HTR-8/SVneo (cell line): ENCODE results near the gene DIP2C.
"Not testable (repeated sequence)": the region's sequence is repeated elsewhere in the genome, so short reads cannot be mapped to it uniquely, and the experiment has no call there.

ENCODE experiments used
- DNase-seq: peaks from one replicate; pipeline ENCODE4 v3.0.0; 2011; ENCODE audit warnings: low spot score, mixed read lengths; ENCODE audit not compliant: insufficient read length
- FAIRE-seq: peaks from 2 replicates; lab custom pipeline; 2011; peaks lifted over from hg19 to GRCh38; lab: Jason Lieb, UNC

Gene DIP2C

GRCh38 chr10:287814-288213, 401.7 kb downstream of the DIP2C start:
- DNase-seq = no peak

DNA sequence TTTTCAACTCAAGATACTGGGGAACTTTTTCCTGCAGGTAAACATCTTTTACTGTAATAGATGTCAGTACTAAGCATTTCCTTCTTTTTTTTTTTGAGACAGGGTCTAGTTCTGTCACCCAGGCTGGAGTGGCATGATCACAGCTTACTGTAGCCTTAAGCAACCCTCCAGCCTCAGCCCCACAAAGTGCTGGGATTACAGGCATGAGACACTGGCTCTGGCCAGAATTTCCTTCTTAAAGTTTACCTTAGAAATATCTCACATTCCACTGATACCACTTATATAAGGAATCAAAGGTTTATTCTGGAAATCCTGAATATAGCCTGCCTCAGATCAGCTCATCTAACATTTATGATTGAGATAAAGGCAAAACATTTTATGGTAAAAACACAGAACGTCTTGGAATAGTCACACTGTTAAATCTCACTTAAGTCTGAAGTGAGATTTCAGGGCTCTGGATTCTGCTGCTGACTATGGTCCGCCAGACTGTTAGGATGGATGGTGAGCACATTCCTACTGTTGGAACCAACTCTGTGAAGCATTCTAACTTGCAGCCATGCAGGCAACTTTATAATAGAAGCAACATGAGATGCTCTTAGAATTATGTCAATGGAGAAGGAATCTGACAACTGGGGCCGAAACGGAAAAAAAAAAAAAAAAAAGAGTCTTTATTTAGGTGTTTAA, 402.3 kb downstream of the DIP2C start:
- FAIRE-seq = no peak
- DNase-seq = no peak

More at GRCh38 chr10:287814-288213, 401.7 kb downstream of the DIP2C start:
- FAIRE-seq = no peak

- DNase-seq = no peak
- FAIRE-seq = no peak
Observed at GRCh38 chr10:285216-285615, 404.3 kb downstream of the DIP2C start.

GRCh38 chr10:283916-284356, 405.5 kb downstream of the DIP2C start:
- no peak for DNase-seq
- no peak for FAIRE-seq

DNA sequence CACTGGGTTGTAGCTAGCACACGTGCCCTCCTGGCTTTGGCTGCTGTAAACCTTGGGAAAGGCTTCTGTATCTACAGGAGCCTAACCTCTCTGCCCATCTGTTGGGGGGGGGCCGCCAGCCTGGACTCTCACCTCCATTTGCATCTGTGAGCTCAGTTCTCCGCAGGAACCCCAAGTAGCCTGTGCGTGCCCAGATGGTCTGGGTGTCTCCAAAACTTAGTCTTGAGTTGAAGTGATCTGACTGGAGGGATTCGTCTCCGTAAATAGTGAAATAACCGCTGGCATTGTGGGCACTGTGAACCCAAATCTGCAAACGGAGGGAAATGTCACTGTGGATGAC, 406.4 kb downstream of the DIP2C start:
- FAIRE-seq (no peak), DNase-seq (no peak)

GRCh38 chr10:282294-283139, 407.0 kb downstream of the DIP2C start:
- no peak for DNase-seq
- FAIRE-seq = no peak

GRCh38 chr10:279655-280054, 409.8 kb downstream of the DIP2C start:
- FAIRE-seq (no peak), DNase-seq (no peak)

DNA sequence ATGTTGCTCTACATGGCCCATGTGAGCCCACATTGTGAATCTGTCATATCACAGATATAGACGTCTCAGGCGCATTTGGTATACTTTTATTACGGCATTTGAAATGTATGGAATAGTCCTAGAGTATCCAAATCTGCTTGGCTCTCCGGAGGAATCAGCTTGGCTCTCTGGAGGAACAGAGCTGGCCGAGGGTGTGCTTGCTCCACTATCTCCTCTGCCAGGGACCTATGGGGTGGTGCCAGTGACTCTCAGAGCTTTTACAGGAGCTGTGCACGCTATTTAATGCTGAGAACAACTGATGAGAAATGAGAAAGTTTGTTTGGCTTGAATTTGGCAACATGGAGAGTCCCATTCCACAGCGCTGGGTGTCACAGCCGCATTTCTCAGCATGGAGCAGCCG, 410.2 kb downstream of the DIP2C start:
- DNase-seq = no peak
- FAIRE-seq = no peak

DNA sequence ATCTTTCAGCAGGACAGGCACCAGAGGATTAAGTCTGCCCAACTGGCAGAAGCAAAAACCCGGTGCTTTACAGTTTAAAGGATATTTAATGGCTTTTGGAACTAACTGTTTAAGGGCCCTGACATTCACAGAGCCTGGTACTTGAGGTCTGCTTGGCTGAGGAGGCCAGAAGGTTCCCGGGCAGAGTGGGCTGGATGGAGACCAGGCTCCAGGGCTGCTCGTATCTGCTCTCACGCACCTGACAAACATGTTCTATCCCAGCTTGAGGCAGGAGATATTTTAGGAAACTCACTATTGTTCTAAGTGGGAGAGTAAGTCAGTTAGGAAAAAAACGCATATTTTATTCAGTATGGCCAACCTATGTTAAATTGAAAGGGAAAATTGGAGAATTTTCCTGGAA, 410.8 kb downstream of the DIP2C start:
- FAIRE-seq (no peak), DNase-seq (no peak)

GRCh38 chr10:277963-278362, 411.5 kb downstream of the DIP2C start:
- FAIRE-seq (no peak), DNase-seq (no peak)

DNA sequence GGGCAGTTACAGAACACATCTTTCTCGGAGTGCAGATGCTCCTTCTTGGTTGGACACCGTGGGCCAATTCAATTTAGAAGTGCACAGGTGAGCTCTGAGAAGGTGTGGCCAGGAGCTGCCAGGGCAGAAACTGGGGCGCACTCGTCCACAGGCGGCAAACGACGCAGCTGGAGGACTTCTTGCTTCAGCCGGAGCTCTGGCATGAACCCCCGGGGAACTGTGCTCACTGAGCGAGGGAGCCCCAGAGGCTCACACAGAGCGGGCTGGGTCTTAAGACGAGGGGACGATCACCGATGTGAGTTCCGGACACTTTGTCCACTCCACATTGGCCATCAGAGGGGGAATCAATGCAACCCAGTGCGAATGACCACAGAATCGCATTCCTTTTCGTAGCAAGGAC, 413.8 kb downstream of the DIP2C start:
- DNase-seq (no peak), FAIRE-seq (no peak)

DNA sequence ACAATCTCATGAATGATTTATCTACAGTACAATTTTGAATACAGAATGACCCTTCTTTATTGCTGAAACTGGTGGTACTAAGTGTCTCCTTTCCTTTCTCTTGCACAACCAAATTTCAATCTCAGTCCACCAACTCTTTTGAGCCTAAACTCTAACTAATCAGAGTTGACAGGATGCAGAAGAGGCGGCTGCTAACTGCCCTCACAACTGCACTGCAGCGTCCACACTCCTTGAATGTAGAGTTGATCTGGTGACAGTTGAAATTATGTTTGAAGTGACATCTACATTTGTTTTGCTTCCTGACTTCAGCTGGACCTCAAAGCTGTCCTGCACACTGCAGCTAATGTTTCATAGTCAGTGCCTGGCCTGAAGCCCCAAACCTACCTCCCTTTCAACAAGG, 414.6 kb downstream of the DIP2C start:
- DNase-seq = no peak
- no peak for FAIRE-seq

- DNase-seq (no peak), FAIRE-seq (no peak)
Observed at GRCh38 chr10:273088-273487, 416.4 kb downstream of the DIP2C start.

GRCh38 chr10:271722-272121, 417.7 kb downstream of the DIP2C start:
- FAIRE-seq (no peak), DNase-seq (no peak)

GRCh38 chr10:271201-271600, 418.3 kb downstream of the DIP2C start:
- FAIRE-seq (no peak), DNase-seq (no peak)

DNA sequence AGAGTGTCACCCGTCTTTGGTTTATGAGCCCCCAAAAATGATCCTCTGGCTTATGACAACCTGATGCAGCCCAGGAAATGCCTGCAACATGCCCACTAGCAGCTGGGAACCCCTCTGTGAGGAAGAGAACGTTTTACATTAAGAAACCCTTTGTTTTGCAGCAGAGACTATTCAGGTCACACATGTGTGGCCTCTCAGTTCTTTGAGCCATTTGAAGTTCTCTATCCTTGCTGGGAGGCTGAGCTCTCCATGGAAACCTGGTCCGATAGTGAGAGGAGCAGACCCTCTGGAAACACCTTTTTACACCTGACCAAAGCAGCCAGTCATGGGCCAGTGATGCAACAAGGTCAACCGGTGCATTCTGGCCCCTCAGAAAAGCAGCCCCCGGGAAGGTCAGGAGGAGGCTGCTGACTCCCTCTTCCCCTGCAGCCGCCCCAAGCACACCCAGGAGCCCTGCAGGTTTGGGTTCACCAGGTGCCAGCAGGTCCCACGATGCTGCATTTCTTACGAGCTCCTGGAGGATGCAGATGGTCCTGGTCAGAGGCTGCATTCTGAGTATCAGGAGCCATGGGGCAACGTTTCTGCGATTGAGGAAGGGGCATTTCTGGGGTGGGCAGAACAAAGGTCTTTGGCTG, 419.9 kb downstream of the DIP2C start:
- DNase-seq (no peak), FAIRE-seq (no peak)

- DNase-seq (no peak), FAIRE-seq (no peak)
Observed at GRCh38 chr10:267705-268104, 421.8 kb downstream of the DIP2C start.

GRCh38 chr10:266974-267425, 422.5 kb downstream of the DIP2C start:
- DNase-seq (peak; percentile 32), FAIRE-seq (no peak)

DNA sequence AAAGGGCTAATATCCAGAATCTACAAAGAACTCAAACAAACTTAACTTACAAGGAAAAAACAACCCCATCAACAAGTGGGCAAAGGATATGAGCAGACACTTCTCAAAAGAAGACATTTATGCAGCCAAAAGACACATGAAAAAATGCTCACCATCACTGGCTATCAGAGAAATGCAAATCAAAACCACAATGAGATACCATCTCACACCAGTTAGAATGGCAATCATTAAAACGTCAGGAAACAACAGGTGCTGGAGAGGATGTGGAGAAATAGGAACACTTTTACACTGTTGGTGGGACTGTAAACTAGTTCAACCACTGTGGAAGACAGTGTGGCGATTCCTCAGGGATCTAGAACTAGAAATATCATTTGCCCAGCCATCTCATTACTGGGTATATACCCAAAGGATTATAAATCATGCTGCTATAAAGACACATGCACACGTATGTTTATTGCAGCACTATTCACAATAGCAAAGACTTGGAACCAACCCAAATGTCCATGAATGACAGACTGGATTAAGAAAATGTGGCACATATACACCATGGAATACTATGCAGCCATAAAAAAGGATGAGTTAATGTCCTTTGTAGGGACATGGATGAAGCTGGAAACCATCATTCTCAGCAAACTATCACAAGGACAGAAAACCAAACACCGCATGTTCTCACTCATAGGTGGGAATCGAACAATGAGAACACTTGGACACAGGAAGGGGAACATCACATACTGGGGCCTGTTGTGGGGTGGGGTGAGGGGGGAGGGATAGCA, 423.5 kb downstream of the DIP2C start:
- not testable (repeated sequence) for DNase-seq, FAIRE-seq

GRCh38 chr10:265074-265440, 424.4 kb downstream of the DIP2C start:
- DNase-seq, FAIRE-seq: not testable (repeated sequence)
